H1 (cell line): ENCODE measurements around the gene AGPAT3. TPM values are rescaled to one million over a fixed set of nuclear protein-coding genes. Genes with fewer than 3 reads are reported as not detected.

Experiments used
- CTCF ChIA-PET: fragments of 300-600 bp; sonication (Branson Sonifier 250); formaldehyde crosslinking; loops from one replicate; lab custom pipeline; 2021; ENCODE audit not compliant: partially characterized antibody; lab: Charles Lee
- POLR2A ChIA-PET: fragments of 300-600 bp; sonication (Branson Sonifier 250); formaldehyde crosslinking; loops from one replicate; lab custom pipeline; 2021; ENCODE audit warnings: inconsistent platforms; ENCODE audit not compliant: partially characterized antibody; lab: Charles Lee
- DNase-seq, 2 experiments: peaks; one replicate each; pipeline versions ENCODE4 v3.0.0 to v3.0.0-alpha.2; 2010 to 2022; ENCODE audit warnings: low spot score in 2 of 2, low read depth in 1 of 2, mixed read lengths in 1 of 2
- FAIRE-seq: peaks from 2 replicates; lab custom pipeline; 2011; peaks lifted over from hg19 to GRCh38; lab: Jason Lieb, UNC
- H2AFZ ChIP-seq: 2 replicates; pipeline ENCODE4 v1.8.1; 2012; ENCODE audit warnings: low read length, inconsistent platforms
- H2AK5ac ChIP-seq: 2 replicates; pipeline ENCODE4 v1.6.1; 2013; ENCODE audit warnings: low read depth, low read length
- H2BK120ac ChIP-seq: replicated peaks from 2 replicates; pipeline ENCODE3; 2013; ENCODE audit warnings: low read depth, low read length, inconsistent platforms
- H2BK12ac ChIP-seq: 2 replicates; pipeline ENCODE4 v1.6.1; 2013; ENCODE audit warnings: low read depth, low read length
- H2BK15ac ChIP-seq: 2 replicates; pipeline ENCODE4 v1.6.1; 2013; ENCODE audit warnings: low read length
- H2BK20ac ChIP-seq: 2 replicates; pipeline ENCODE4 v1.6.1; 2013; ENCODE audit warnings: low read length
- H2BK5ac ChIP-seq: 2 replicates; pipeline ENCODE4 v1.6.1; 2013; ENCODE audit warnings: low read depth, low read length
- H3K14ac ChIP-seq: 2 replicates; pipeline ENCODE4 v1.6.1; 2013; ENCODE audit warnings: inconsistent platforms; ENCODE audit not compliant: insufficient read length
- H3K18ac ChIP-seq: 2 replicates; pipeline ENCODE4 v1.6.1; 2013; ENCODE audit warnings: low read length; ENCODE audit errors: extremely low read depth
- H3K23ac ChIP-seq: 2 replicates; pipeline ENCODE4 v1.6.1; 2013; ENCODE audit warnings: inconsistent platforms; ENCODE audit not compliant: insufficient read length
- H3K23me2 ChIP-seq: 2 replicates; pipeline ENCODE4 v1.6.1; 2013; ENCODE audit warnings: low read depth, low read length
- H3K27ac ChIP-seq: 2 replicates; pipeline ENCODE4 v1.6.1; 2011; ENCODE audit warnings: low read depth, low read length, inconsistent platforms
- H3K27me3 ChIP-seq, 4 experiments: replicated peaks in 1 of 4; 1 replicate in 1 of 4; 2 replicates in 3 of 4; pipeline versions ENCODE4 v1.6.1 to v1.8.1; 2011 to 2013; ENCODE audit warnings: low read length in 3 of 4, mild to moderate bottlenecking in 3 of 4, inconsistent platforms in 2 of 4, mixed read lengths in 2 of 4, moderate library complexity in 1 of 4; ENCODE audit not compliant: control insufficient read depth in 3 of 4, insufficient read depth in 3 of 4; ENCODE audit errors: extremely low read depth in 1 of 4
- H3K36me3 ChIP-seq, 4 experiments: 2 replicates each; pipeline versions ENCODE4 v1.6.1 to v1.8.1; 2011 to 2013; ENCODE audit warnings: mild to moderate bottlenecking in 4 of 4, low read length in 3 of 4, moderate library complexity in 2 of 4, control low read depth in 1 of 4, inconsistent platforms in 1 of 4; ENCODE audit not compliant: insufficient read depth in 4 of 4, control insufficient read depth in 2 of 4
- H3K4ac ChIP-seq: replicated peaks from 2 replicates; pipeline ENCODE3; 2013; ENCODE audit warnings: low read length, low read depth, mixed read lengths, inconsistent platforms; ENCODE audit not compliant: insufficient read length
- H3K4me1 ChIP-seq, 4 experiments: replicated peaks in 1 of 4; 1 replicate in 1 of 4; 2 replicates in 3 of 4; pipeline versions ENCODE4 v1.6.1 to v1.8.1; 2011 to 2013; ENCODE audit warnings: low read length in 3 of 4, inconsistent platforms in 2 of 4, mixed read lengths in 1 of 4; ENCODE audit not compliant: insufficient read depth in 4 of 4, control insufficient read depth in 3 of 4
- H3K4me2 ChIP-seq, 2 experiments: 2 replicates each; pipeline versions ENCODE4 v1.6.1 to v1.8.1; 2011 to 2013; ENCODE audit warnings: low read depth in 2 of 2, low read length in 2 of 2, control low read depth in 1 of 2, inconsistent platforms in 1 of 2, mild to moderate bottlenecking in 1 of 2; ENCODE audit not compliant: insufficient read depth in 1 of 2
- H3K4me3 ChIP-seq, 4 experiments: fragments of 200-600, 300-600 bp in 1 of 4; sonication (generic), shearing (Covaris generic), sonication (Bioruptor Twin) in 1 of 4; 2 replicates each; pipeline versions ENCODE4 v1.5.1 to v1.8.1; 2011 to 2016; ENCODE audit warnings: low read length in 4 of 4, low read depth in 3 of 4, control low read depth in 2 of 4, inconsistent platforms in 2 of 4, mild to moderate bottlenecking in 2 of 4, mixed read lengths in 1 of 4, moderate library complexity in 1 of 4; ENCODE audit not compliant: insufficient read depth in 2 of 4; ENCODE audit errors: extremely low read depth in 1 of 4
- H3K56ac ChIP-seq: replicated peaks from 2 replicates; pipeline ENCODE3; 2013; ENCODE audit warnings: low read depth, mild to moderate bottlenecking, mixed read lengths, low read length, inconsistent platforms; ENCODE audit not compliant: insufficient read length
- H3K79me1 ChIP-seq: 2 replicates; pipeline ENCODE4 v1.6.1; 2013; ENCODE audit warnings: low read depth, low read length, control low read depth
- H3K79me2 ChIP-seq, 2 experiments: 2 replicates each; pipeline versions ENCODE4 v1.6.1 to v1.8.1; 2012 to 2013; ENCODE audit warnings: low read length in 2 of 2, mild to moderate bottlenecking in 2 of 2, inconsistent platforms in 1 of 2; ENCODE audit not compliant: insufficient read depth in 2 of 2, control insufficient read depth in 1 of 2
- H3K9ac ChIP-seq, 4 experiments: replicated peaks in 1 of 4; 1 replicate in 1 of 4; 2 replicates in 3 of 4; pipeline versions ENCODE4 v1.6.1 to v1.8.1; 2011 to 2013; ENCODE audit warnings: low read depth in 3 of 4, low read length in 3 of 4, control low read depth in 2 of 4, mild to moderate bottlenecking in 2 of 4, moderate library complexity in 2 of 4, inconsistent platforms in 1 of 4; ENCODE audit errors: extremely low read depth in 1 of 4
- H3K9me3 ChIP-seq, 2 experiments: 2 replicates each; pipeline versions ENCODE4 v1.6.1 to v1.8.1; 2012 to 2013; ENCODE audit warnings: mild to moderate bottlenecking in 2 of 2, moderate library complexity in 2 of 2, control low read depth in 1 of 2, inconsistent platforms in 1 of 2, low read depth in 1 of 2, low read length in 1 of 2, mixed read lengths in 1 of 2; ENCODE audit not compliant: insufficient read depth in 2 of 2
- H4K20me1 ChIP-seq, 2 experiments: replicated peaks in 1 of 2; 2 replicates each; pipeline versions ENCODE3 to v1.8.1; 2011 to 2013; ENCODE audit warnings: inconsistent platforms in 2 of 2, low read length in 2 of 2, mild to moderate bottlenecking in 1 of 2; ENCODE audit not compliant: insufficient read depth in 2 of 2, control insufficient read depth in 1 of 2
- H4K5ac ChIP-seq: 2 replicates; pipeline ENCODE4 v1.6.1; 2013; ENCODE audit warnings: low read length, low read depth, mixed read lengths, inconsistent platforms; ENCODE audit not compliant: insufficient read length
- H4K8ac ChIP-seq: 2 replicates; pipeline ENCODE4 v1.8.0; 2013; ENCODE audit warnings: mild to moderate bottlenecking, moderate library complexity, low read length, inconsistent platforms; ENCODE audit not compliant: insufficient read depth; ENCODE audit errors: extremely low read depth
- H4K91ac ChIP-seq: replicated peaks from 2 replicates; pipeline ENCODE3; 2013; ENCODE audit warnings: low read length, mixed read lengths, inconsistent platforms; ENCODE audit not compliant: insufficient read length
- BRCA1 ChIP-seq: IDR thresholded peaks from 2 replicates; pipeline ENCODE4 v1.6.1; 2012; ENCODE audit warnings: low read depth, low read length, improper control_type of control experiment
- JUN ChIP-seq: IDR thresholded peaks from 2 replicates; pipeline ENCODE4 v1.6.1; 2011; ENCODE audit warnings: low read depth, mild to moderate bottlenecking, improper control_type of control experiment, low read length
- NRF1 ChIP-seq: IDR thresholded peaks from 2 replicates; pipeline ENCODE4 v1.6.1; 2011; ENCODE audit warnings: mild to moderate bottlenecking, low read depth, low read length, improper control_type of control experiment
- RNF2 ChIP-seq: fragments of 200-900, 300-1000 bp; sonication (generic); IDR thresholded peaks from 2 replicates; pipeline ENCODE4 v1.7.1; 2016; ENCODE audit warnings: borderline replicate concordance, low read depth, mild to moderate bottlenecking, antibody characterized with exemption, low read length; ENCODE audit not compliant: poor library complexity, severe bottlenecking; ENCODE audit errors: missing control alignments
- SIN3A ChIP-seq, 2 experiments: IDR thresholded peaks in 1 of 2; conservative IDR thresholded peaks in 1 of 2; 2 replicates each; pipeline ENCODE4 v1.6.1; 2011 to 2012; ENCODE audit warnings: low read length in 2 of 2, improper control_type of control experiment in 1 of 2, low read depth in 1 of 2, mild to moderate bottlenecking in 1 of 2
- SRF ChIP-seq: IDR thresholded peaks from 2 replicates; pipeline ENCODE4 v1.6.1; 2011; ENCODE audit warnings: mild to moderate bottlenecking, low read depth, low read length, moderate library complexity
- TBP ChIP-seq: IDR thresholded peaks from 2 replicates; pipeline ENCODE4 v1.6.1; 2011; ENCODE audit warnings: low read depth, low read length, improper control_type of control experiment
- USF2 ChIP-seq: IDR thresholded peaks from 2 replicates; pipeline ENCODE4 v1.6.1; 2011; ENCODE audit warnings: low read length, improper control_type of control experiment
- ZNF274 ChIP-seq: IDR thresholded peaks from 2 replicates; pipeline ENCODE4 v1.7.0; 2012; ENCODE audit warnings: low read length, borderline replicate concordance; ENCODE audit errors: extremely low read depth
- WGBS, 2 experiments: shearing (Covaris generic) in 1 of 2; methylation state at CpG; one replicate each; pipeline versions ENCODE4 v1.1.6 to v1.1.7; 2013 to 2015; ENCODE audit warnings: low lambda C conversion rate in 2 of 2, mixed read lengths in 2 of 2, inconsistent platforms in 1 of 2, low coverage in 1 of 2, missing lambda C conversion rate in 1 of 2; ENCODE audit not compliant: insufficient replicate concordance in 2 of 2, insufficient coverage in 1 of 2, insufficient read length in 1 of 2; ENCODE audit errors: extremely low coverage in 1 of 2, missing lambda C conversion rate in 1 of 2; 5-methylcytosine and 5-hydroxymethylcytosine counted together
- polyA plus RNA-seq, 7 experiments: library from polyadenylated mRNA; depleted of rRNA in 3 of 7; stranded (reverse) in 5 of 7; unstranded in 2 of 7; fragments of >200 nt in 5 of 7; fragments of 200-250 nt in 2 of 7; gene quantifications; 1 replicate in 5 of 7; 2 replicates in 1 of 7; 4 replicates in 1 of 7; pipeline versions ENCODE4 v1.2.1 to v1.2.3, GENCODE V29; 2011 to 2013; ENCODE audit warnings: missing spikeins in 2 of 7, mixed read lengths in 2 of 7
- total RNA-seq: library from RNA; stranded (reverse); fragmentation: NEBNext Ultra II Directional; extraction: Animal tissue kit (Norgen Biotek cat#: 25700); gene quantifications from 2 replicates; pipeline ENCODE4 v1.2.1, GENCODE V29; 2021

AGPAT3 gene
- total and polyA plus RNA-seq, 2 of the 8 experiments (the other 6 are each of a cell fraction or from before 2014, with no cell fraction given), result 5.8 to 7.3 TPM

- POLR2A ChIA-PET, result no interaction called here
- CTCF ChIA-PET, result interaction anchor here (0.8 to 1.6 kb wide), 5 partner anchors 9 to 96 kb away, joined by 3 to 6 read pairs (median 3); no protein-coding TSS in a partner anchor
- H3K18ac ChIP-seq, result no peak overlapping the region; the same call in 1 of the 2 replicates
- TF ChIP-seq SIN3A (conservative IDR thresholded peaks at IDR 0.05 in 1 of 2, IDR thresholded peaks at IDR 0.05 in 1 of 2; ENCODE audit: low read depth in 1 of 2, low read length in 2 of 2), result no peak
- TF ChIP-seq ZNF274, result no peak
- TF ChIP-seq SRF, result no peak
- TF ChIP-seq TBP, result no peak
- TF ChIP-seq BRCA1, result no peak
- no peak for TF ChIP-seq RNF2
- no peak for TF ChIP-seq NRF1
- TF ChIP-seq JUN, result no peak
- TF ChIP-seq USF2, result no peak
Measured at GRCh38 chr21:43959231-43960116, 94.5 kb downstream of the AGPAT3 start.

More at GRCh38 chr21:43959231-43960116, 94.5 kb downstream of the AGPAT3 start:
- H2BK12ac ChIP-seq, result peak overlapping the region; percentile 28; the same call in 1 of the 2 replicates
- peak overlapping the region; percentile 99 for H3K4ac ChIP-seq
- H3K36me3 ChIP-seq, result no peaks in the 10 kb centered on the region
- 88% methylated on average over 30 of the region's 39 CpGs; no CpG with 5 or more reads in 1 of the 2 experiments for whole genome bisulfite sequencing, 2 experiments
- peak overlapping the region; percentile 62 for H2BK5ac ChIP-seq
- FAIRE-seq, result no peak
- peak overlapping the region; percentile 5; the same call in 1 of the 2 replicates for H2BK20ac ChIP-seq
- no peaks in the 10 kb centered on the region for H3K79me2 ChIP-seq
- H2BK15ac ChIP-seq, result peak overlapping the region; percentile 95; the same call in 1 of the 2 replicates
- no peak overlapping the region for H3K23ac ChIP-seq
- H4K91ac ChIP-seq, result peak overlapping the region; percentile 97
- H3K23me2 ChIP-seq, result peaks cover 14% of the 10 kb centered on the region; the same call in 1 of the 2 replicates
- H2AK5ac ChIP-seq, result peak overlapping the region; percentile 65; the same call in 1 of the 2 replicates
- H3K14ac ChIP-seq, result no peak overlapping the region
- no peak overlapping the region for H3K4me3 ChIP-seq
- H3K79me1 ChIP-seq, result no peaks in the 10 kb centered on the region; the same call in none of the 2 replicates
- H4K5ac ChIP-seq, result no peak overlapping the region
- H3K9ac ChIP-seq, result peak overlapping the region in 1 of 4 experiments; percentile 14; a peak in 2 of 7 replicates
- no peaks in the 10 kb centered on the region; a peak in 1 of 7 replicates for H3K27me3 ChIP-seq
- peaks cover 0 to 14% of the 10 kb centered on the region in 2 experiments for H4K20me1 ChIP-seq
- no peaks in the 10 kb centered on the region for H3K9me3 ChIP-seq
- H4K8ac ChIP-seq, result peak overlapping the region; percentile 20
- no peak overlapping the region for H3K4me2 ChIP-seq
- H2AFZ ChIP-seq, result no peak overlapping the region
- peaks cover 0 to 8% (median 2%) of the 10 kb centered on the region in 4 experiments; a peak in 4 of 7 replicates for H3K4me1 ChIP-seq
- DNase-seq, result no peak
- no peak overlapping the region; the same call in 1 of the 2 replicates for H3K27ac ChIP-seq
- H2BK120ac ChIP-seq, result peak overlapping the region; percentile 64
- H3K56ac ChIP-seq, result peak overlapping the region; percentile 99
